ENCODE results near the gene SPTBN2.
A peak's percentile ranks its signal among the peaks of the same experiment; 100 is the strongest.

SPTBN2 gene

DNA sequence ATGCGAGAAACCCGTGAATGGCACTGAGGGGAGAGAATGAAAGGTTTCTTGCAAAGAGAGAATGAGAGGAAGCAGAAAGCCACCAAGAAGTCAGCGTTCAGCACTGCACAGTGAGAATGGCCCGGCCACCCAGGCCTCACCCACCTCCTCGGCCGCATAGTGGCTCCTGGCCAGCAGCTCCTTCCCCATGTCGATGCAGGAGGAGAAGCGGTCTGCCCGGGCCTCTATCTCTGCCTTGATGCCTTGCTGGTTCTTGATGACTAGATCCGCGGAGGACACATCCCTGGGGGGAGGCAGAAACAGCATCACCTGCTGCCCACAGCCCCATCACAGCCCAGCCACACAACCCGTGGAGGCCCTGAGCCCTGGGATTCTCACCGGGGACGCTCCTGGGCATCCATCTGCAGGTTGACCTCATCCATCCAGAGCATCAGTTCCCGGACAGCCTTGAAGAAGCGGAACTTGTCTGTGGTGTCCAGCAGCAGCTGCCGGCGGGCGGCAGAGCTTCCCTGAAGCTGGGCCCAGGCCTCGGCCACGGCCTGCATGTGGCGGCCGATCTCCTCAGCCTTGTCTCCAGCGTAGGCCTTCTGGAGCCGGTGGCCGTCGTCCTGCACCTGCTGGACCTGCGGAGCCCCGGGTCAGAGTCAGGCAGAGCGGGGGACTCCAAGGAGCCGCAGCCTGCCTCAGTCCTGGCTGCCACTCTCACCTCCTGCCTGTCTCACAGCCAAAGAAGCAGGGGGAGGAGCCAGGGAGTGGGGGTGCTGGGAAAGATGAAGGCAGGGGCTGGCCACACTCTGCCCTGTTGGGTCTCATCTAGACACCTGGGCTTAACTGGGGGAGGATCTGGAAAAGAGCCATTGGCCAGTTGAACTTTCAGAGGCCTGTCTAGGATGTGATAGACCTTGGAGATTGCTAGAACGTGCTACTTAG lies 39.1 kb downstream of the SPTBN2 start:
- Histone ChIP-seq H3K23ac (ENCODE audit: low read length in 2 of 2) (no peak overlapping the region), H3K9me3 (ENCODE audit: control insufficient read depth, low read length) (no peaks in the 10 kb centered on the region), H4K8ac (ENCODE audit: low read length) (no peak overlapping the region), H2BK15ac (ENCODE audit: low read depth, poor library complexity, severe bottlenecking) (no peak overlapping the region), H2BK5ac (ENCODE audit: low read depth, low read length, poor library complexity, severe bottlenecking) (no peak overlapping the region), H3K9ac (ENCODE audit: low read length) (no peak overlapping the region), H2BK12ac (ENCODE audit: low read length in 2 of 2) (no peak overlapping the region), H2AFZ (ENCODE audit: low read depth, low read length) (no peak overlapping the region), H2AK5ac (ENCODE audit: low read length, severe bottlenecking) (no peak overlapping the region), H4K91ac (ENCODE audit: low read length) (no peak overlapping the region), H3K27ac (ENCODE audit: low read length, poor library complexity, severe bottlenecking) (no peak overlapping the region), H3K4ac (ENCODE audit: low read depth in 1 of 2, low read length in 2 of 2) (no peak overlapping the region), H3K27me3 (ENCODE audit: control insufficient read depth in 1 of 2, insufficient read depth in 1 of 2, low read length in 2 of 2) (peaks cover 0 to 10% of the 10 kb centered on the region in 2 experiments), H2BK120ac (ENCODE audit: low read depth, low read length) (no peak overlapping the region), H3K36me3 (ENCODE audit: control insufficient read depth in 1 of 2, insufficient read depth in 2 of 2, low read depth in 1 of 2, low read length in 2 of 2) (peaks cover 0 to 94% of the 10 kb centered on the region in 2 experiments), H3K4me3 (ENCODE audit: insufficient read depth in 1 of 2, low read depth in 1 of 2, low read length in 2 of 2) (no peak overlapping the region), H3K4me2 (ENCODE audit: low read length, poor library complexity, severe bottlenecking) (no peak overlapping the region), H3K4me1 (ENCODE audit: control insufficient read depth, insufficient read depth, low read depth, low read length) (no peaks in the 10 kb centered on the region), H3K18ac (ENCODE audit: low read depth in 1 of 2, low read length in 2 of 2) (no peak overlapping the region), H3K14ac (ENCODE audit: low read length in 2 of 2) (no peak overlapping the region), H3K79me1 (replicated peaks; ENCODE audit: low read length, poor library complexity, severe bottlenecking) (peaks cover 12% of the 10 kb centered on the region)
- DNase-seq: no peak
- WGBS: 95% methylated on average over 28 of the region's 32 CpGs

DNA sequence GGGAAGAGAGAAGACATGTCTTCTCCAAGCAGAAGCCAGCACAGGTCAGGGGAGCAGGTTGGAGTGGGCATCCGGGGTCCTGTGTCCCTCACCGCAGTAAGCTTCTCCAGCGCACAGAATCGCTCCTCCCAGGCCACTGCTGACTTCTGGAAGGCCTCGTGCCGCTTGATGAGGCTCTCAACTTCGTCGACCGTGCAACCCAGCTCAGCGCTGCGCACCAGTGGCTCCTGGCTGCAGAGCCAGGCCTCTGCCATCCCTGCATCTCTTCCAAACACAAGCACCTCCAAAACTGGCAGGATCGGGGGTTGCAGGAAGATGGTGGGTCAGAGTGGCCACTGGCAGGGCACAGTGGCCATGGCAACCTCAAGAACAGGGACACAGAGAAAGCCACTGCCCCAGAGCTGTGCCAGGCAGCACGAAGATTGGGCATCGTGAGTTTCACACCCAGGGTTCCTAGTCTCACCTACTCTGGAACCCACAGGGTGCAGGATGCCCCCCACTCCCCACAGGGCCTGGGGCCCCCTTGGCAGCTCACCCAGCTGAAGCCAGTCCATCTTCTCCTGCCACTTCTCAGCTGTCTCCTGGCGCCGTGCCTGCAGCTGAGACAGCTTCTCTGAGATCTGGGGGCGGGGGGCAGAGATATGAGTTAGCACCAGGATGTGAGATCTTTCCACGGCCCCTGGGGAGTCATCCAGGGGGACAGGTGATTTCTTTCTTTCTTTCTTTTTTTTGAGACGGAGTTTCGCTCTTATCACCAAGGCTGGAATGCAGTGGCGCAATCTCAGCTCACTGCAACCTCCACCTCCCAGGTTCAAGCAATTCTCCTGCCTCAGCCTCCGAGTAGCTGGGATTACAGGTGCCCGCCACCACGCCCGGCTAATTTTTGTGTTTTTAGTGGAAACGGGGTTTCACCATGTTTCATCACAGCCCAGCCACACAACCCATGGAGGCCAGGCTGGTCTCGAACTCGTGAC lies 40.2 kb downstream of the SPTBN2 start:
- no peak overlapping the region for H2BK15ac ChIP-seq (ENCODE audit: low read depth, poor library complexity, severe bottlenecking)
- no peaks in the 10 kb centered on the region for H3K4me1 ChIP-seq (ENCODE audit: control insufficient read depth, insufficient read depth, low read depth, low read length)
- no peak overlapping the region for H3K4me3 ChIP-seq (ENCODE audit: insufficient read depth in 1 of 2, low read depth in 1 of 2, low read length in 2 of 2)
- no peak overlapping the region for H4K8ac ChIP-seq (ENCODE audit: low read length)
- H3K4me2 ChIP-seq (ENCODE audit: low read length, poor library complexity, severe bottlenecking): no peak overlapping the region
- H3K4ac ChIP-seq (ENCODE audit: low read depth in 1 of 2, low read length in 2 of 2): peak overlapping the region in 1 of 2 experiments; percentile 24
- H2BK12ac ChIP-seq (ENCODE audit: low read length in 2 of 2): no peak overlapping the region
- 93% methylated on average over 26 of the region's 28 CpGs for WGBS
- no peak overlapping the region for H4K91ac ChIP-seq (ENCODE audit: low read length)
- no peak overlapping the region for H3K23ac ChIP-seq (ENCODE audit: low read length in 2 of 2)
- H2AFZ ChIP-seq (ENCODE audit: low read depth, low read length): no peak overlapping the region
- H3K18ac ChIP-seq (ENCODE audit: low read depth in 1 of 2, low read length in 2 of 2): no peak overlapping the region
- peaks cover 3 to 99% of the 10 kb centered on the region in 2 experiments for H3K36me3 ChIP-seq (ENCODE audit: control insufficient read depth in 1 of 2, insufficient read depth in 2 of 2, low read depth in 1 of 2, low read length in 2 of 2)
- no peak overlapping the region for H3K27ac ChIP-seq (ENCODE audit: low read length, poor library complexity, severe bottlenecking)
- no peak overlapping the region for H3K9ac ChIP-seq (ENCODE audit: low read length)
- peaks cover 0 to 10% of the 10 kb centered on the region in 2 experiments for H3K27me3 ChIP-seq (ENCODE audit: control insufficient read depth in 1 of 2, insufficient read depth in 1 of 2, low read length in 2 of 2)
- H2BK5ac ChIP-seq (ENCODE audit: low read depth, low read length, poor library complexity, severe bottlenecking): no peak overlapping the region
- peaks cover 7% of the 10 kb centered on the region for H3K79me1 ChIP-seq (replicated peaks; ENCODE audit: low read length, poor library complexity, severe bottlenecking)
- no peaks in the 10 kb centered on the region for H3K9me3 ChIP-seq (ENCODE audit: control insufficient read depth, low read length)
- H2AK5ac ChIP-seq (ENCODE audit: low read length, severe bottlenecking): no peak overlapping the region
- DNase-seq: no peak
- no peak overlapping the region for H3K14ac ChIP-seq (ENCODE audit: low read length in 2 of 2)
- no peak overlapping the region for H2BK120ac ChIP-seq (ENCODE audit: low read depth, low read length)

DNA sequence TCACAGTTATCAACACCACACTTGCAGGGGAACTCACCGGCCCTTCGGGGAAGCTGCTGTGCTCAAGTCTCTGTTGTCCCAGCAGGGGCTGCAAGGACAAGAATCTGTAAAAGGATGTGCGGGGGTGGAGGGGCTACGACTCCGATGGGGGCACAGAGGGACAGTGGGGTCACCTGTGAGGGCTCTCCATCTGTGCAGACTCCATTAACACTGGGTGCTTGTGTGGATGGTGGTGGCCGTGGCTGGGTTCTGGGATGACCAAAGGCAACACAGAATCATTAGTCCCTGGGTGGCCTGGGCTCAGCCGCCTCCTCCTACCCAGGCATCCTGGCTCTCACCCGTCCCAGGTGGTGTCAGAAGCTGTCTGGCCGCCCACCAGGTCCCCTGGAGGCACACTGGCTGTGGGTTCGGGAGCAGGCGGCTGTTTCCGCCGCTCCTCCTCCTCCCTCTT lies 41.2 kb downstream of the SPTBN2 start:
- no peak overlapping the region for H3K4me2 ChIP-seq (ENCODE audit: low read length, poor library complexity, severe bottlenecking)
- no peak overlapping the region for H2BK12ac ChIP-seq (ENCODE audit: low read length in 2 of 2)
- peaks cover 3 to 90% of the 10 kb centered on the region in 2 experiments for H3K36me3 ChIP-seq (ENCODE audit: control insufficient read depth in 1 of 2, insufficient read depth in 2 of 2, low read depth in 1 of 2, low read length in 2 of 2)
- no peak overlapping the region for H3K27ac ChIP-seq (ENCODE audit: low read length, poor library complexity, severe bottlenecking)
- H4K91ac ChIP-seq (ENCODE audit: low read length): no peak overlapping the region
- H3K4me3 ChIP-seq (ENCODE audit: insufficient read depth in 1 of 2, low read depth in 1 of 2, low read length in 2 of 2): no peak overlapping the region
- no peak overlapping the region for H3K4ac ChIP-seq (ENCODE audit: low read depth in 1 of 2, low read length in 2 of 2)
- H3K23ac ChIP-seq (ENCODE audit: low read length in 2 of 2): no peak overlapping the region
- H3K14ac ChIP-seq (ENCODE audit: low read length in 2 of 2): no peak overlapping the region
- no peak overlapping the region for H4K8ac ChIP-seq (ENCODE audit: low read length)
- DNase-seq: no peak
- H3K79me1 ChIP-seq (replicated peaks; ENCODE audit: low read length, poor library complexity, severe bottlenecking): peaks cover 4% of the 10 kb centered on the region
- no peak overlapping the region for H2BK120ac ChIP-seq (ENCODE audit: low read depth, low read length)
- H2AFZ ChIP-seq (ENCODE audit: low read depth, low read length): no peak overlapping the region
- no peak overlapping the region for H2BK5ac ChIP-seq (ENCODE audit: low read depth, low read length, poor library complexity, severe bottlenecking)
- H2AK5ac ChIP-seq (ENCODE audit: low read length, severe bottlenecking): no peak overlapping the region
- H3K9me3 ChIP-seq (ENCODE audit: control insufficient read depth, low read length): no peaks in the 10 kb centered on the region
- no peak overlapping the region for H2BK15ac ChIP-seq (ENCODE audit: low read depth, poor library complexity, severe bottlenecking)
- H3K18ac ChIP-seq (ENCODE audit: low read depth in 1 of 2, low read length in 2 of 2): no peak overlapping the region
- no peak overlapping the region for H3K9ac ChIP-seq (ENCODE audit: low read length)
- H3K27me3 ChIP-seq (ENCODE audit: control insufficient read depth in 1 of 2, insufficient read depth in 1 of 2, low read length in 2 of 2): peaks cover 0 to 10% of the 10 kb centered on the region in 2 experiments
- H3K4me1 ChIP-seq (ENCODE audit: control insufficient read depth, insufficient read depth, low read depth, low read length): no peaks in the 10 kb centered on the region
- 78% methylated on average over 11 of the region's 13 CpGs for WGBS
